HG02623 (cell line): ENCODE measurements around the gene ARFGEF3.

Experiments
- ATAC-seq: cut with Tn5 transposase; IDR thresholded peaks from one replicate; pipeline ENCODE4 v1.9.1; 2021; ENCODE audit warnings: moderate library complexity; ENCODE audit not compliant: unreplicated experiment

ARFGEF3 gene

GRCh38 chr6:138387577-138388368, 226.0 kb downstream of the ARFGEF3 start:
- ATAC-seq = no peak

DNA sequence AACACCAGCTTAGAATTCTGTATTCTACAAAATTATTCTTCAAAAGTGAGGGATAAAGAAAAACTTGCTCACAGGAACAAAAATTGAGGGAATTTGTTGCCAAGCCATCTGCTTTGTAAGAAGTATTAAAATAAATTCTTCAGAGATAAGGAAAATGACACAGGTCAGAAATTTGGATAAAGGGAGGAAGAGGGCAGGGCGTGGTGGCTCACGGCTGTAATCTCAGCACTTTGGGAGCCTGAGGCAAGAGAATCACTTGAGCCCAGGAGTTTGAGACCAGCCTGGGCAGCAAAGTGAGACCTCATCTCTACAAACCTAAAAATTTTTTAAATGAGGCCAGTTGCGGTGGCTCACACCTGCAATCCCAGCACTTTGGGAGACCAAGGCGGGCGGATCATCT, 227.8 kb downstream of the ARFGEF3 start:
- no peak for ATAC-seq
